Stimulated activated naive CD8-positive, alpha-beta T cell treated with anti-CD3 and anti-CD28 coated beads, Interleukin-15, Interleukin-2, amounts not matched to agents 100 U/mL and 50 U/mL, for 24 hours (primary cell): ENCODE measurements around the gene PID1.

ENCODE experiments used
- ATAC-seq: fragments of 150-1000 bp; cut with Tn5 transposase; one replicate; pipeline ENCODE4 v1.10.0; 2021
- DNase-seq: peaks from one replicate; pipeline ENCODE4 v3.0.0; 2021

The PID1 gene

DNA sequence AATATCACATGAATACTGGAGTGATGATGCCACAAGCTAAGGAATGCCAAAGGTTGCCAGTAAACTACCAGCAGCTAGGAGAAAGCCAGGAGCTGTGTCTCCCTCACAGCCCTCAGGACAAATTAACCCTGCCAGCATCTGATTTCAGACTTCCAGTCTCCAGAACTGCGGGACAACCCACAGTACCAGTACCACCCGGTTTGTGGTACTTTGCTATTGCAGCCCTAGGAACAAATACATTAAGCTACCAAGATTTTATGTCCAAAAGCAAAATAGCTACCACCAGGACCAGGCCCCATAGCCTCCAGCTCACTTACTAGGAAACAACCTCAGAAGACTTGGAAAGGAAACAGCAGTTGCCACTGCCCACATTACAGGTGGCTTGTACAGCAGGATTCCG lies 10.0 kb downstream of the PID1 start:
- no peak for ATAC-seq
- no peak for DNase-seq

DNA sequence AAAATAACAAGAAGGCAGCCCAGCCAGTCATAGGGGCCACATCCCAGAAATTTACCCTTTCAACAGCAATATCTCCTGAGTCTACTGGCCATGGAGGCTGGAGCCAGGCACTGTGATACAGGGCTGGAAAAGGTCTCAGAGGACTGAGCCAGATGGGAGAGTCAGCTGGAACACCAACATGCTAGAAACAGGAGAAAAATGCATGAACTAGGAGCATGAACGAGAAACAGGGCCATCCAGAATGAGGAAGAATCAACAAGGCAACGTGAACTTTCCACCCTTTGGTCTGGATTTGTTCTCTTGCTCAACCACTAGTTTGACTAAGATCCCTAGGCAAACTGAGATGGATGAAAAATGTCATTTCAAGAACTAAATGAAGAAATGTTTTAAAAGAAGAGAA lies 13.1 kb downstream of the PID1 start:
- DNase-seq (no peak), ATAC-seq (no peak)

GRCh38 chr2:229256376-229256775 lies 14.7 kb downstream of the PID1 start:
- ATAC-seq (no peak), DNase-seq (no peak)

DNA sequence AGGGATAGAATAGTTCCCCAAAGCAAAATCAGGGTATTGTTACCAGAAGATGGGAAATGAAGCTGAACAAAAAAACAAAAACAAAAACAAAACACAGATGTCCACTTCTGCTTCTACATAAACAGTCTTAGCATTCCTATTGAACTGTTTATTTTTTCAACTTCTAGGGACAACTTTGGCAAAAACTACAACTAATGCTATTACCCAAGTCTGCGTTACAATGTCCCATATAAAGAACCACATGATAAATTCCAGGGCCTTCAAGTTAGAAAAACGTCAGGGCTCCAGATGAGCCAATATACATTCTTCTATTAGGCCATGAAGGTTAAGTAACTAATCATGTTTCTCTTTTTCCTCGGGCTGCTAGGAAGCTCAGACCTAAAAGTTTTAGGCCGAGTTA lies 16.9 kb downstream of the PID1 start:
- ATAC-seq (no peak), DNase-seq (no peak)

DNA sequence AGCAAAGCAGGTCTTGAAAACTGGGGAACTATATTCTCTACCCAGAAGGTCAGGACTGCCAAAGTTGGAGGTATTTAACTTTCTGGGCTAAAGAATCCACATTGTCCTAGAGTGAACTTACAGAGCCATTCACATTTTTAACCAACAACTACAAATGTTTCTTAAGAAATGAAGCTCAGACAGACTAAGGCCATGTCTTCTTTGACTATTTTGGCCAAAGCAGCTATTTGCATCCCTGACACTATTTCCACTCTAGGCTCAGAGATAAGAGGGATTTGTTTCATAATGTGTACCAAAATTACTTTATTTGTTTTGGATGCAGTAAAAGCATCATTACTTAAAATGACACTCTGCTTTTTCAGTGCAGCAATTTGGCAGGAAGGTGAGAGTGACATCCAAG lies 18.1 kb downstream of the PID1 start:
- DNase-seq, result no peak
- ATAC-seq, result no peak

GRCh38 chr2:229252280-229252679 lies 18.8 kb downstream of the PID1 start:
- no peak for DNase-seq
- ATAC-seq, result no peak

DNA sequence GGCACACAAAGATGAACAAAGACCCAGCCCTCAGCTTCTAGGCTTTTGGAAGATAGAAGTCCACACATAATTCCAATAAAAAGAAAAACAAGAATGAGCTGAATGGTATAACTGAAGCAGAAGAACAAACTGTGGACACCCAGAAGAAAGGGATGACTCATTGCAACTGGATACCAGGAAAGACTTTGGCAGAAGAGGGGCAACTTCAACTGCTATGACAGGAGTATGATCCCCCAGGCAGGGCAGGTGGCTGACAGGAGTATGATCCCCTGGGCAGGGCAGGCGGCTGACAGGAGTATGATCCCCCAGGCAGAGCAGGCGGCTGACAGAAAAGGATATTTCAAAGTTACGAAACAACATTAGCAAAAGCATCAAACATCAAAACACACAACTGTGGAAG lies 21.6 kb downstream of the PID1 start:
- no peak for ATAC-seq

GRCh38 chr2:229246334-229246733 lies 24.8 kb downstream of the PID1 start:
- DNase-seq (no peak), ATAC-seq (no peak)

More for the DNA sequence above, 21.6 kb downstream of the PID1 start:
- DNase-seq, result no peak

DNA sequence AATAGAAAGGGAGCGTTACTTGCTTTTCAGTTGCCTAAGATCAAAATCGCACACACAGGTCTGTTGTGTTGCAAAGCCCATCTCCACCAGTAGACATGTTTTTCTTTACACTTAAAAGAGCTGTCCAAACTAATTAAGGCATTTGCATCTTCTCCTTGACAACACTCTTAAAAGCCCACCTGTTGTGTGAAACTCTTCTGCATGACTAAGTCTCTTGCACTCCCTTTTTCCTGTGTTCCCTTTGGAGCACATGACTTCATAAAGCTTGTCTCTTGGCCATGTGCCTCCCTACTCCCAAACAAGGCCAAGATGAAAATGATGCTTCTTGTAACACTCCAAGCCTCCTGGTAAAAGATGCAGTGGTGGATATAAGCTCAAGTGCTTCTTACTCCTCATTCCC lies 26.1 kb downstream of the PID1 start:
- ATAC-seq (no peak), DNase-seq (no peak)

- DNase-seq (no peak), ATAC-seq (no peak)
Measured at GRCh38 chr2:229243890-229244560, 27.1 kb downstream of the PID1 start.

DNA sequence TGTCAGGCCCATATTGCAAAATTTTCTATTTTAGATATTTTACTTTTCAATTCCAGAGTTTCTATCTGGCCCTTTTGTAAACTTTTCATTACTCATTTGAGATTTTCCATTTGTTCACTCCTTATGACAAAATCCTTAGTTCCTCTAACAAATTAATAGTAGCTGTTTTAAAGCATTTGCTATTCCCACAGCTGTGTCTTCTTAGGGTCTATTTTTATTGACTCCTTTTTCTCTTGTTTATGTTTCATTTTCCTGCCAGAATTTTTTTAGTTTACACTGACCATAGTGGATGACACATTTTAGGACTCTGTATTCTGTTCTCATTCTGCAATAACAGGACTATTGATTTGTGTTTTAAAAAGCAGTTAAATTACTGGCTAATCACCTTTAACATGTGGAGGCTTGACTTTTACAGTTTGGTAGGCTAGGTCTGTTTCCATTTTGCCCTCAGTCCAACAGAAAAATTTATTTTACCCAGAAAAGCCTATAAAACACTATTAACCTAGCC lies 30.0 kb downstream of the PID1 start:
- DNase-seq (no peak), ATAC-seq (no peak)

- DNase-seq (no peak), ATAC-seq (no peak)
Measured at GRCh38 chr2:229239021-229239420, 32.1 kb downstream of the PID1 start.

- DNase-seq, result no peak
Measured at GRCh38 chr2:229237270-229237669, 33.8 kb downstream of the PID1 start.

GRCh38 chr2:229235131-229235914 lies 35.8 kb downstream of the PID1 start:
- ATAC-seq, result no peak

More at GRCh38 chr2:229237270-229237669, 33.8 kb downstream of the PID1 start:
- no peak for ATAC-seq

DNA sequence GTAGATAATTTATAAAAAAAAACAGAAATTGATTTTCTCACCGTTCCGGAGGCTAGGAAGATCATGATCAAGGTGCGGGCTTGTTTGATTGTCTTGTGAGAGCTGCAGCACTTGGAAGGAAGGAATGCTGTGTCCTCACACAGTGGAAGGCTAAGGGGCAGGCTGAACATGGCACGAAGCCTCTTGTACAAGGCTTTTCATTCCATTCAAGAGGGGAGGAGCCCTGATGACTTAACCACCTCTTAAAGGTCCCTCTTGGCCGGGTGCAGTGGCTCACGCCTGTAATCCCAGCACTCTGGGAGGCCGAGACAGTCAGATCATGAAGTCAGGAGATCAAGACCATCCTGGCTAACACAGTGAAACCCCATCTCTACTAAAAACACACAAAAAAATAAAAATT lies 39.2 kb downstream of the PID1 start:
- DNase-seq, result no peak
- ATAC-seq, result no peak

More at GRCh38 chr2:229235131-229235914, 35.8 kb downstream of the PID1 start:
- DNase-seq, result no peak

DNA sequence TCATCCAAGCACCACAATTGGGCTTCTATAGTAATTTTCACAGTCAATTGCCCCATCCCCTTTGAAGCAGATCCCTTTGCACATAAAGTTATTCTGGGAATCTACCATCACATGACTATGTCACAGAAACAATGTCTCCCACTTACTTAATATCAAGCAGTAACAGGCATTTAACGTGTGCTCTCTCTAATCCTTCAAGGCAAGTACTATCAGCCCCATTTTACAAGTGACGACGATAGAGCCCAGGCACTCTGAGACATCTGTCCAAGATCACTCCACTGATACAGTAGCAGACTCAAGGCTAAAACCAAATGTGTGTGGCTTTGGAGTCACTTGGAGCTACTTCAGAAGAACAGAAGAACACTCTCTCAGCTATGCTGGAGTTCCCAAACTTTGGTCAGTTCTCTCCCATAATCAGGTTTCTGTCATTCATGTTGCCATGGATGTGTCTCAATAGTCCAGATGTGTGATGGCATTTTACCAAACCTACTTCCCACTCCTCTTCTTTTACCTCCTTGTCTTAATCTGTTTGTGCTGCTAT lies 39.7 kb downstream of the PID1 start:
- ATAC-seq (no peak), DNase-seq (no peak)

- DNase-seq (no peak), ATAC-seq (no peak)
Measured at GRCh38 chr2:229230911-229231310, 40.2 kb downstream of the PID1 start.

DNA sequence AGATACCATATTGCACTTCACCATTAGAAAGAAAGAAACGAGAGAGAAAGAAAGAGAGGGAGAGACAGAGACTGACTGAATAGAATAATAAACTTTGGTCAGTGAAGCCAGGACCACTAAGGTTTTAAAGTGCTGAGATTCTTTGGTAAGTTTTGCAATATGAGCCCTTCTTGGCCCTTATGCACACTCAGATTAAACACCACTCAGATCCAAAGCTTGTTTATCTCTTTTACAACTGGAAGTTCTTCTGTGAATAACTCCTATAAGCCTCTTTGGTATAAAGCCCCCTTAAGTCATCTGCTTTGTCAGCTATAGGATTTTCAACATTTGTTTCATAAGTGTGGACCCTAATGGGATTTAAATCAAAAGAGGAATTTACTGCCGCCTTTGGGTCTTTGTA lies 40.8 kb downstream of the PID1 start:
- no peak for ATAC-seq

DNA sequence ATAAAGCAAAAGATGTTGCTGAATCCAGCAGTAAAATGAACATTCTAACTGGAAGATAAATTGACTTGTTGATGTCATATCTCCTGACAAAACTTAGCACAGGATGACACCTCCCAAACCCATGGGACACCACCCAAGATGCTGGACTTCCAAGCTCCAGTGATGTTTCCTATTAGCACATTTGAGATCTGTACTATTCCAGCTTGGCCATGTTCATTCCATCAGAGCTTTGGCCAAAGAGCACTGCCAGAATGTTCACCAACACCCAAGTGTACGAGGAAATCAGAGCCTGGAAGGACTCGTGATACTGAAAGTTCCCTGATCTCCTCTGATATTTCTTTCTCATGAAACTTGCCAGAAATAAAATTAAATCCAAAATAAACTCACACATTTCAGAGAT lies 44.7 kb downstream of the PID1 start:
- no peak for ATAC-seq
- DNase-seq, result no peak

More for the DNA sequence above, 40.8 kb downstream of the PID1 start:
- no peak for DNase-seq

DNA sequence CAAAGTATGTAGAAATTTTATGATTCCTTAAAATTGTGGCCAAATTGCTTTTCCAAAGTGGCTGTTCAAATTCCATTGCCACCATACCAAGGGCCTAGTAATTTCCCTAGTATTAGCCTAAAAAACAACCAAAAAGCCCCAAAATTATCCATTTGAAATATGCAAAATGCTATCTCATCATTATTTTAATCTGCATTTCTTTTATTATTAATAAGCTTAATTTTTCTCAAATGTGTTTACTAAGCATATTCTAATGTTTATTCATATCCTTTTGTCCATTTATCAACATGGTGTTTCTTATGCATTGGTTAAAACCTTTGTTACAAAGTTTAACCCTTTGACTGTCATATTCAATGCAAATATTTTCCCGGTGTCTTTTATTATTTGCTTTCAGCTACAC lies 48.0 kb downstream of the PID1 start:
- DNase-seq (no peak), ATAC-seq (no peak)

DNA sequence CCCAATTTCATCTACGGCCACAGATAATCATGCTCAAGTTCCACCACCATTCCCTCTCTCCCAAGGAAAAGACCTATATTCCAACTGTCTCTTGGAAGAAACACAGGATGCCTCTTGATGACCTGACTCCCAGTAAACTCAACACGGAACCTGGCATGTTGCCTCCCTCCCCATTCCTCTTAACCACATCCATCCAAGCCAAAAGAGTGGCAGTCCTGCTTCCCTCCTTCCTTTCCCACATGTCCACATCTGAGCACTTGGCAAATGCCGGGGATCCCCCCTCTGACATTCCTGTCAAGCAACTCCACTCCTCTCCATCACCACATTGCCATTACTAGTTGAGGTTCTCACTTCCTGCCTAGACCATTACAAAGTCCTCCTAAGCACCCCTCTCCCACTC lies 49.4 kb downstream of the PID1 start:
- no peak for ATAC-seq
- no peak for DNase-seq

GRCh38 chr2:229220254-229220653 lies 50.8 kb downstream of the PID1 start:
- ATAC-seq, result no peak
- DNase-seq, result no peak

DNA sequence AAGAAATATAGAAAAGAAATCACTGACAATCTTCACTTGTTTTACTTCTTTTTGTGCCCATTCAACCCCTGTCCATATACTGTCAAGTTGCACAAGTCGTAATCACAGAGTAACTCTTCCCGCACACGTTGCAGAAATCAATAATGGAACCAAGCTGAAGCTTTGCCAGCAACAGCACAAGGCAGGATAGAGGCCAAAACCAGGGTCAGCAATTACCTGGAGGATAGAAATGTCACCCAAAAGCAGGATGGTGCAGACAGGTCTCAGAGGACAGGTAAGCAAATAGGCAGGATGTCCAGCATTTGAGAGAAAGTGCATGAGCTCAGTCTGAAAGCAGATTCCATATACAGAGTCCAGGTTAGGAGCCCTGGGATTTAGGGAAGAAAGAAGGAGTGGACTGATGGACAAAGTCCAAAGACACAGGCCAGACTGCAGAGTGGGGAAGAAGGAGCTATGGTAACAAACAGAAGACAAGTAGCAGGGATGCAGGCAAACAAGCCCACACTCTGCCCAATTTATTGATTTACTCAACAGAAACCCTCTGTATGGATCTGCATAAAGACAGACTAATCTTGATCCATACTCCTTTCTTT lies 52.7 kb downstream of the PID1 start:
- ATAC-seq (no peak), DNase-seq (no peak)
